IMR-90 (cell line): ENCODE measurements around the gene C17orf50. TPM values are rescaled to one million over a fixed set of nuclear protein-coding genes. Genes with fewer than 3 reads are reported as not detected.

Experiments used
- ATAC-seq: fragments of 200-7000 bp; cut with Tn5 transposase; 2 replicates; pipeline ENCODE4 v1.9.1; 2020; ENCODE audit warnings: low read depth, mild to moderate bottlenecking, moderate library complexity
- BruUV-seq: library from RNA; stranded (reverse); fragments of 400-500 nt; replicated peaks from 2 replicates; lab custom pipeline; 2021; lab: Mats Ljungman, UMichigan
- CTCF ChIA-PET: fragments of 300-600 bp; formaldehyde crosslinking; extraction: SDS; loops from one replicate; lab custom pipeline; 2021; ENCODE audit warnings: antibody characterized with exemption; lab: Yijun Ruan, JAX
- POLR2A ChIA-PET: fragments of 300-600 bp; sonication (Branson Sonifier 250); formaldehyde crosslinking; loops from one replicate; lab custom pipeline; 2022; ENCODE audit warnings: antibody characterized with exemption; ENCODE audit not compliant: unreplicated experiment; lab: Charles Lee
- DNase-seq: peaks from one replicate; pipeline ENCODE4 v3.0.0; 2013
- H2AFZ ChIP-seq: replicated peaks from 2 replicates; pipeline ENCODE3; 2013; ENCODE audit warnings: low read length, mild to moderate bottlenecking; ENCODE audit not compliant: poor library complexity
- H2AK5ac ChIP-seq: 2 replicates; pipeline ENCODE4 v1.6.1; 2013; ENCODE audit warnings: low read depth, low read length, inconsistent platforms
- H2AK9ac ChIP-seq: replicated peaks from 2 replicates; pipeline ENCODE3; 2013; ENCODE audit warnings: mild to moderate bottlenecking, low read depth, low read length, moderate library complexity; ENCODE audit not compliant: poor library complexity
- H2BK120ac ChIP-seq: 2 replicates; pipeline ENCODE4 v1.6.1; 2013; ENCODE audit warnings: low read depth, low read length, inconsistent platforms
- H2BK15ac ChIP-seq: 3 replicates; pipeline ENCODE4 v1.6.1; 2013; ENCODE audit warnings: low read depth, low read length, inconsistent platforms
- H2BK20ac ChIP-seq: 2 replicates; pipeline ENCODE4 v1.6.1; 2013; ENCODE audit warnings: low read depth, mild to moderate bottlenecking, inconsistent platforms, low read length, moderate library complexity
- H2BK5ac ChIP-seq: 2 replicates; pipeline ENCODE4 v1.6.1; 2013; ENCODE audit warnings: mild to moderate bottlenecking, low read depth, low read length, inconsistent platforms; ENCODE audit not compliant: poor library complexity, severe bottlenecking
- H3K14ac ChIP-seq: replicated peaks from 2 replicates; pipeline ENCODE4 v1.6.1; 2013; ENCODE audit warnings: low read depth, low read length, inconsistent platforms
- H3K18ac ChIP-seq: 2 replicates; pipeline ENCODE4 v1.6.1; 2013; ENCODE audit warnings: low read depth, low read length, control low read depth
- H3K23ac ChIP-seq: 2 replicates; pipeline ENCODE4 v1.6.1; 2013; ENCODE audit warnings: low read depth, low read length, inconsistent platforms
- H3K27ac ChIP-seq: 2 replicates; pipeline ENCODE4 v1.5.1; 2013; ENCODE audit warnings: mild to moderate bottlenecking, control low read depth, low read length; ENCODE audit not compliant: insufficient read depth
- H3K27me3 ChIP-seq: 2 replicates; pipeline ENCODE4 v1.6.1; 2013; ENCODE audit warnings: low read length; ENCODE audit not compliant: control insufficient read depth, insufficient read depth
- H3K36me3 ChIP-seq: 2 replicates; pipeline ENCODE4 v1.6.1; 2013; ENCODE audit warnings: low read length, mixed read lengths; ENCODE audit not compliant: control insufficient read depth, insufficient read depth
- H3K4ac ChIP-seq: 2 replicates; pipeline ENCODE4 v1.6.1; 2013; ENCODE audit warnings: low read depth, low read length, inconsistent platforms
- H3K4me1 ChIP-seq: 2 replicates; pipeline ENCODE4 v1.6.1; 2013; ENCODE audit warnings: low read length, mixed read lengths; ENCODE audit not compliant: control insufficient read depth, insufficient read depth
- H3K4me2 ChIP-seq: 2 replicates; pipeline ENCODE4 v1.6.1; 2013; ENCODE audit warnings: low read depth, mild to moderate bottlenecking, control low read depth, low read length, moderate library complexity
- H3K4me3 ChIP-seq: 2 replicates; pipeline ENCODE4 v1.5.1; 2013; ENCODE audit warnings: low read depth, mild to moderate bottlenecking, control low read depth, low read length, moderate library complexity; ENCODE audit not compliant: insufficient read depth
- H3K56ac ChIP-seq: 2 replicates; pipeline ENCODE4 v1.6.1; 2013; ENCODE audit warnings: low read length, inconsistent platforms; ENCODE audit not compliant: insufficient read depth; ENCODE audit errors: extremely low read depth
- H3K79me1 ChIP-seq, 2 experiments: 2 replicates each; pipeline ENCODE4 v1.6.1; 2013; ENCODE audit warnings: low read length in 2 of 2, inconsistent platforms in 1 of 2, low read depth in 1 of 2
- H3K9ac ChIP-seq: 2 replicates; pipeline ENCODE4 v1.6.1; 2013; ENCODE audit warnings: low read depth, low read length, control low read depth
- H3K9me1 ChIP-seq: 2 replicates; pipeline ENCODE4 v1.6.1; 2013; ENCODE audit warnings: low read length, inconsistent platforms; ENCODE audit not compliant: insufficient read depth
- H3K9me3 ChIP-seq: 2 replicates; pipeline ENCODE4 v1.6.1; 2013; ENCODE audit warnings: low read length; ENCODE audit not compliant: control insufficient read depth, insufficient read depth
- H4K20me1 ChIP-seq: 2 replicates; pipeline ENCODE4 v1.6.1; 2013; ENCODE audit warnings: low read length, inconsistent platforms; ENCODE audit not compliant: insufficient read depth
- H4K5ac ChIP-seq: 2 replicates; pipeline ENCODE4 v1.6.1; 2013; ENCODE audit warnings: mild to moderate bottlenecking, low read depth, low read length, control low read depth
- H4K8ac ChIP-seq, 2 experiments: 2 replicates each; pipeline ENCODE4 v1.6.1; 2013; ENCODE audit warnings: low read depth in 2 of 2, low read length in 2 of 2, control low read depth in 1 of 2, inconsistent platforms in 1 of 2
- H4K91ac ChIP-seq: 2 replicates; pipeline ENCODE4 v1.6.1; 2013; ENCODE audit warnings: low read depth, low read length, inconsistent platforms; ENCODE audit not compliant: insufficient read depth
- MAFK ChIP-seq: IDR thresholded peaks from 2 replicates; pipeline ENCODE4 v1.6.1; 2012; ENCODE audit warnings: low read depth, low read length, improper control_type of control experiment
- RCOR1 ChIP-seq: IDR thresholded peaks from 2 replicates; pipeline ENCODE4 v1.6.1; 2012; ENCODE audit warnings: mild to moderate bottlenecking, low read length, improper control_type of control experiment; ENCODE audit not compliant: insufficient replicate concordance
- SMC3 ChIP-seq: fragments of 150-350 bp; IDR thresholded peaks from 2 replicates; pipeline ENCODE4 v1.6.1; 2016; ENCODE audit warnings: low read depth, mild to moderate bottlenecking, antibody characterized with exemption, low read length, moderate library complexity
- WGBS, 2 experiments: methylation state at CpG; one replicate each; pipeline versions ENCODE4 v1.1.5 to v1.1.7; 2013; ENCODE audit warnings: missing lambda C conversion rate in 2 of 2; ENCODE audit not compliant: insufficient read length in 1 of 2; ENCODE audit errors: extremely low coverage in 2 of 2; 5-methylcytosine and 5-hydroxymethylcytosine counted together
- dilution Hi-C: fragments of 300-500 bp; cut with HindIII; formaldehyde crosslinking; loops from one replicate; pipeline ENCODE4 v1.14.3; 2018; ENCODE audit warnings: low sequenced_read_pairs; ENCODE audit not compliant: unreplicated experiment
- in situ Hi-C: fragments of 300-500 bp; cut with MboI; formaldehyde crosslinking; loops from 3 replicates; pipeline ENCODE4 v1.14.3; 2019; ENCODE audit warnings: low sequenced_read_pairs, inconsistent platforms, mixed read lengths
- intact Hi-C: fragments of 100-400 bp; cut with micrococcal nuclease; formaldehyde crosslinking; loops from 2 replicates; pipeline ENCODE4 v1.10.0; 2022
- polyA plus RNA-seq, 3 experiments: library from polyadenylated mRNA; depleted of rRNA; stranded (reverse); fragments of >200 nt; gene quantifications; 2 replicates each; pipeline ENCODE4 v1.2.3, GENCODE V29; 2012; ENCODE audit warnings: low replicate concordance in 1 of 3
- total RNA-seq: library from RNA; depleted of rRNA; stranded (reverse); fragments of >200 nt; gene quantifications from 2 replicates; pipeline ENCODE4 v1.2.3, GENCODE V29; 2012

The C17orf50 gene
- total and polyA plus RNA-seq, 2 of the 4 experiments (the other 2 are of a cell fraction), result not detected

- ChIA-PET POLR2A (no interaction called here), CTCF (interaction anchor here (0.5 to 1.3 kb wide), 2 partner anchors 18 to 126 kb away, joined by 3 to 5 read pairs; no protein-coding TSS in a partner anchor)
- no peak overlapping the region for H4K91ac ChIP-seq
- no peak overlapping the region for H4K5ac ChIP-seq
- no peaks in the 10 kb centered on the region for H3K9me1 ChIP-seq
- WGBS, 2 experiments, result no CpG with 5 or more reads among the region's 2 CpGs
- H3K4me1 ChIP-seq, result peaks cover 5% of the 10 kb centered on the region
- H2AK9ac ChIP-seq, result no peak overlapping the region
- H2BK120ac ChIP-seq, result no peak overlapping the region
- no peak for ATAC-seq
- H2BK15ac ChIP-seq, result no peak overlapping the region
- TF ChIP-seq SMC3 (no peak), MAFK (no peak), RCOR1 (no peak)
- no peak overlapping the region for H3K9ac ChIP-seq
- H4K20me1 ChIP-seq, result peaks cover 8% of the 10 kb centered on the region; the same call in 1 of the 2 replicates
- H3K4me3 ChIP-seq, result no peak overlapping the region
- dilution Hi-C loops, result no loop called here
- H2AK5ac ChIP-seq, result no peak overlapping the region
- H2BK5ac ChIP-seq, result no peak overlapping the region
- H4K8ac ChIP-seq, result no peak overlapping the region
- intact Hi-C loops, result no loop called here
- no peak overlapping the region for H3K4me2 ChIP-seq
- in situ Hi-C loops, result no loop called here
- no peak overlapping the region for H3K18ac ChIP-seq
- no TSS peak for BruUV-seq
- H3K4ac ChIP-seq, result no peak overlapping the region
- H3K36me3 ChIP-seq, result no peaks in the 10 kb centered on the region
- H3K56ac ChIP-seq, result no peak overlapping the region
- H3K9me3 ChIP-seq, result no peaks in the 10 kb centered on the region
- no peak overlapping the region for H3K27ac ChIP-seq
- H3K14ac ChIP-seq, result no peak overlapping the region
- no peak overlapping the region for H2AFZ ChIP-seq
- H2BK20ac ChIP-seq, result no peak overlapping the region
- no peak overlapping the region for H3K23ac ChIP-seq
- H3K79me1 ChIP-seq, result no peaks in the 10 kb centered on the region
- H3K27me3 ChIP-seq, result peaks cover 33% of the 10 kb centered on the region
- no peak for DNase-seq
Observed at GRCh38 chr17:35768797-35769196, 8.1 kb downstream of the C17orf50 start.
